ENCODE measurements around the gene DDX47. TPM values are rescaled to one million over a fixed set of nuclear protein-coding genes. Genes with fewer than 3 reads are reported as not detected.

DDX47 gene
- total RNA-seq (42.0 and 48.3 TPM in 2 replicates), polyA plus RNA-seq (67.6 and 73.5 TPM in 2 replicates)

GRCh38 chr12:12813120-12814101 lies at the start of gene DDX47:
DDX47 (plus strand) TSS chr12:12813346; CDS start chr12:12813368, 22 bp downstream.
- H3K27me3 ChIP-seq: no peaks in the 10 kb centered on the region
- peak within 1 kb of the TSS; percentile 67 for H3K27ac ChIP-seq

GRCh38 chr12:12764824-12765223 lies 48.3 kb upstream of the DDX47 start:
- H3K36me3 ChIP-seq: no peaks in the 10 kb centered on the region
- DNase-seq (ENCODE audit: low read depth in 1 of 2, low spot score in 1 of 2): no peak
- no peak overlapping the region for H3K4me3 ChIP-seq
- no peak for TF ChIP-seq CTCF (IDR thresholded peaks at IDR 0.05; ENCODE audit: low read depth, low read length)
- no peaks in the 10 kb centered on the region for H3K9me3 ChIP-seq (ENCODE audit: low read depth)
- no peaks in the 10 kb centered on the region for H3K4me1 ChIP-seq (ENCODE audit: low read depth)
- no peak overlapping the region for H3K27ac ChIP-seq
- no peaks in the 10 kb centered on the region for H3K27me3 ChIP-seq

More at GRCh38 chr12:12813120-12814101, at the start of gene DDX47:
- peak within 1 kb of the TSS; percentile 58 for H3K4me3 ChIP-seq
- no peaks in the 10 kb centered on the region for H3K9me3 ChIP-seq (ENCODE audit: low read depth)
- H3K36me3 ChIP-seq: peaks cover 12% of the 10 kb centered on the region
- TF ChIP-seq CTCF (IDR thresholded peaks at IDR 0.05; ENCODE audit: low read depth, low read length): peak; percentile 95
- peaks cover 15% of the 10 kb centered on the region for H3K4me1 ChIP-seq (ENCODE audit: low read depth)
- peak; percentile 93 to 95 for DNase-seq (ENCODE audit: low read depth in 1 of 2, low spot score in 1 of 2)

GRCh38 chr12:12770262-12770661 lies 42.9 kb upstream of the DDX47 start:
- Histone ChIP-seq H3K4me1 (ENCODE audit: low read depth) (no peaks in the 10 kb centered on the region), H3K9me3 (ENCODE audit: low read depth) (no peaks in the 10 kb centered on the region), H3K27me3 (peaks cover 3% of the 10 kb centered on the region), H3K4me3 (no peak overlapping the region), H3K36me3 (no peaks in the 10 kb centered on the region), H3K27ac (no peak overlapping the region)
- no peak for DNase-seq (ENCODE audit: low read depth in 1 of 2, low spot score in 1 of 2)
- TF ChIP-seq CTCF (IDR thresholded peaks at IDR 0.05; ENCODE audit: low read depth, low read length): no peak

GRCh38 chr12:12774791-12775190 lies 38.4 kb upstream of the DDX47 start:
- no peaks in the 10 kb centered on the region for H3K36me3 ChIP-seq
- no peak for DNase-seq (ENCODE audit: low read depth in 1 of 2, low spot score in 1 of 2)
- H3K27ac ChIP-seq: no peak overlapping the region
- H3K9me3 ChIP-seq (ENCODE audit: low read depth): no peaks in the 10 kb centered on the region
- no peaks in the 10 kb centered on the region for H3K4me1 ChIP-seq (ENCODE audit: low read depth)
- H3K4me3 ChIP-seq: no peak overlapping the region
- no peak for TF ChIP-seq CTCF (IDR thresholded peaks at IDR 0.05; ENCODE audit: low read depth, low read length)
- H3K27me3 ChIP-seq: peaks cover 3% of the 10 kb centered on the region

- no peak for TF ChIP-seq CTCF (IDR thresholded peaks at IDR 0.05; ENCODE audit: low read depth, low read length)
- no peak overlapping the region for H3K27ac ChIP-seq
Observed at GRCh38 chr12:12776261-12776660, 36.9 kb upstream of the DDX47 start.

More at GRCh38 chr12:12776261-12776660, 36.9 kb upstream of the DDX47 start:
- DNase-seq (ENCODE audit: low read depth in 1 of 2, low spot score in 1 of 2): peak in 1 of 2 donors; percentile 27
- peaks cover 3% of the 10 kb centered on the region for H3K27me3 ChIP-seq
- no peaks in the 10 kb centered on the region for H3K9me3 ChIP-seq (ENCODE audit: low read depth)
- no peak overlapping the region for H3K4me3 ChIP-seq
- no peaks in the 10 kb centered on the region for H3K36me3 ChIP-seq
- H3K4me1 ChIP-seq (ENCODE audit: low read depth): no peaks in the 10 kb centered on the region
